ENCODE data around the gene PNPLA5.

The PNPLA5 gene

DNA sequence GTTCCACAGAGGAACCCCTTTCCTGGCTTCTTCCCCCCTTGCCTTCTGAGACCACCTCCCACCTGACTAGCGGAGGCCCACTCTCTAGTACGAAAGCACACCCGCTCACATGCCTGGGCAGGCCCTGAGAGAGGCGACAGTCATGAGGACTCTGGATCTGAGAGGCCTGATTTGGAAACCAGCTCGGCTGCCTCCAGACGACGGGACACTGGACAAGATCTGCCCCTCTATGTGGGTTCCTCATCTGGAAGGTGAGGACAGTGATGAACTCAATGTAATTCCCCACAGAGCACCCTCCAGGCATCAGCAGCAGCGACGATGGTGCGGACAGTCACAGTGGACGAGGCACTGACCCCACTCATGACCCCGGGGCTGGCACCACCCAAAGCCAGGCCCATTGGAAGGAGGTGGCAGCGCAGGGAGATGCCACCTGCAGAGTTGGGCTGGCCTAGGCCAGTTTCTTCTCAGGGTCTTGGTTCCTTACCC is 37.0 kb downstream of the PNPLA5 start:
- DNase-seq (ENCODE audit: low read depth): no peak

DNA sequence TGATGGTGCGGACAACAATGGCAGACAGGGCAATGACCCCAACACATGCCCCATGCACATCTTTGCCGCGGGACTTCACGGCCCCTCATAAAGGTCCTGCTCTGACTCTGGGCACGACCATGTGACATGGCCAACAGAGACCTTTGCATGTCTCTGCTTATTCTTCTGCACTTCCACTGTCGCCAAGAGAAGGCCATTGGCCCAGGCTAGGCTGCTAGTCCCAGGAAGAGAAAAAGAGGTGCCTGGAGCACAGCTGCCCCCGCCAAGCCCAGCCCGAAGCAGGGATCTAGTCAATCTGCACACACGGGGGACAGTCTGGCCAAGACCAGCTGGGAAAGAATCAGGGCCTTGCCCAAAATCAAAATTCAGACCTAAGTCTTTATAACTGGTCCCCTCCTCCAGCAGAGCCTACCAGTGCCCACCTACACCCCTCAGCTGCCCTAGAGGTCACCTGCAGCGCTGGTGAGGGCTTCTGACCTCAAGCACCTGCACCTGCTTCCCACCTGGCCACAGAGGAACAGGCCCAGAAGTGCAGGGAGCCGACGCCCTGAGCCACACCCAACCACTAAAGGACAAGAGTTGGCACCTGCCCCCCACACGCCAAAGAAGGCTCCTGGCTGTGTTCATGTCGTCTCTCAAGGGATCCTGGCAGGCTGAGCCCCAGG is 37.6 kb downstream of the PNPLA5 start:
- DNase-seq (ENCODE audit: low read depth): no peak

GRCh38 chr22:43853328-43853931 is 38.4 kb downstream of the PNPLA5 start:
- no peak for DNase-seq (ENCODE audit: low read depth)

DNA sequence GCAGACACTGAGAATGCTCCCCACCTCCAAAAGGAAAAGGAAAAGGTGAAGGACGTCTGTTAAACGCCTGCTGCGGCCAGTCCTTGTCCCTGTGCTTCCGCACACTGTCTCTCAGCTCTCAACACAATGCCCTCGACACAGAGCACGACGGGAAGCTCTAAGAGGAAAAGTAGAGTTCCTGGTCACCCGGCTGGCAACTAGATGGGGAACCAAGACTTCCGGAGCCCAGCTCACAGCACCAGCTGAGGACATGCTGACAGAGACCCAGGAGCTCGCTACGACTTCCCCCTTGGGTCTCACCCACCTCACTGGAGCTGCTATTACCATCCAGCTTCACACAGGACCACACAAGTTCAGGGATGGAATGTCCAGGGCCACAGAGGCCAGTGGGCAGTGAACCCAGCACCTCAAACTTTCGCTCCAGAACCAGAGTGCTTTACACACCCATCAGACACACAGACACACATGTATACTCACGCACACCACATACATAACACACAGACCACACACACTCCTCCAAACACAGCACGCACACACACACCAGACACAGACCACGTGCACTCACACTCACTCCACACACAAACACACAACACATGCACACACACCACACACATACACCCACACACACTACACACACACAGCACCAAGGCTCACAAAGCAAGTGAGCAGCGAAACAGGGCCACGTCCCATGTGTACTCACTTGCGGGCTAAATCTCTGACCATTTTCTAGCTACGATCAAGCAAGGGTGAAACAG is 39.1 kb downstream of the PNPLA5 start:
- no peak for DNase-seq (ENCODE audit: low read depth)

DNA sequence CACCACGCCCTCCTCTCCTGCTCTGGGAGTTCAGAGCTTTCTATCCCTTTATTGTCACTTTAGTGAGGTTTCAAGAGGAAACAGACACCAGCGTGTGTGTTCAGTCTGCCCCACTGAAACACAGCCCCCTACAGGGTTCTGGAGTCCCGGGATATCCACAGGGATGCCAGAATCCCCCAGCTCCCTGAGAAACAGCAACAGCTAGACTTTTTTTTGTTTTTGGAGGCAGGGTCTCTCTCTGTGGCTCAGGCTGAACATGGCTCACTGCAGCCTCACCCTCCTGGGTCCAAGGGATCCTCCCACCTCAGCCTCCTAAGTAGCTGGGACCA is 39.9 kb downstream of the PNPLA5 start:
- no peak for DNase-seq (ENCODE audit: low read depth)

GRCh38 chr22:43851058-43851978 is 40.5 kb downstream of the PNPLA5 start:
- no peak for DNase-seq (ENCODE audit: low read depth)

- no peak for DNase-seq (ENCODE audit: low read depth)
Observed at GRCh38 chr22:43850529-43850928, 41.3 kb downstream of the PNPLA5 start.

GRCh38 chr22:43849731-43850130 is 42.1 kb downstream of the PNPLA5 start:
- DNase-seq (ENCODE audit: low read depth): no peak

DNA sequence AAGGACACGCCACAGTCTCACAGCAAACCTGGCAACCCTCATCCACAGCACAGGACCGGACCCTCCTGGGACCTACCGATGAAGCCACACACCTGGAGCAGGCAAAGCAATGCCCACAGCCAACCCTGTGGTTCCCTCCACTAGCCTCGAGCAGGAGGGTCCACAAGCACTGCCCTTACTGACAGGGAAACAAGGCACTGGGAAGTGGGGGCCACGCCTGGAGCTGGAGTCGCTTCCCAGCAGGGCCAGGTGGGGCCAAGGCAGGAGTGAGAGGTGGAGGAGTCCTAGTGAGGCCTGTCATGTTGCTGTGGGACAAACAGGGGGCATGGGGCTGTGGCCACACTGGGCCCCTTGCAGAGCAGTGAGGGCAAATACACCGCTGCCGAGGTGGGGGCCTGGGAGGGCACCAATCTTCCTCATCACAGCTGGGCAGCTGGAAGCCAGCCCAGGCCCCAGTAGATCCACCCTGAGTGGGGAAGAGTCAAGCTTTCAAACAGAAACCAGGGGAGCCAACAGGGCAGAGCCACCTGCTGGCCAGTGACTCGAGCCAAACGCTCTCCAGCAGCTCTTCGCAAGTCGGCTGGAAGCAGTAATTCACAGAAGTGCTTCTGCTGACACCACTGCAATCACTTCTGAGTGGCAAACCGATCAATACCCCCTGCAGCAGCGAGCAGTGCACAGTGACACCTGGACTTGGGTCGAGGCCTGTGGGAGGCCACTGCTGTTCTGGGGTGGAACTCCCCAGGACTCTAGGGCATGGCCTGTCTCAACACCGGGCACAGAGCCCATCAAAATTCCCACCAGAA is 43.2 kb downstream of the PNPLA5 start:
- DNase-seq (ENCODE audit: low read depth): peak; percentile 39

DNA sequence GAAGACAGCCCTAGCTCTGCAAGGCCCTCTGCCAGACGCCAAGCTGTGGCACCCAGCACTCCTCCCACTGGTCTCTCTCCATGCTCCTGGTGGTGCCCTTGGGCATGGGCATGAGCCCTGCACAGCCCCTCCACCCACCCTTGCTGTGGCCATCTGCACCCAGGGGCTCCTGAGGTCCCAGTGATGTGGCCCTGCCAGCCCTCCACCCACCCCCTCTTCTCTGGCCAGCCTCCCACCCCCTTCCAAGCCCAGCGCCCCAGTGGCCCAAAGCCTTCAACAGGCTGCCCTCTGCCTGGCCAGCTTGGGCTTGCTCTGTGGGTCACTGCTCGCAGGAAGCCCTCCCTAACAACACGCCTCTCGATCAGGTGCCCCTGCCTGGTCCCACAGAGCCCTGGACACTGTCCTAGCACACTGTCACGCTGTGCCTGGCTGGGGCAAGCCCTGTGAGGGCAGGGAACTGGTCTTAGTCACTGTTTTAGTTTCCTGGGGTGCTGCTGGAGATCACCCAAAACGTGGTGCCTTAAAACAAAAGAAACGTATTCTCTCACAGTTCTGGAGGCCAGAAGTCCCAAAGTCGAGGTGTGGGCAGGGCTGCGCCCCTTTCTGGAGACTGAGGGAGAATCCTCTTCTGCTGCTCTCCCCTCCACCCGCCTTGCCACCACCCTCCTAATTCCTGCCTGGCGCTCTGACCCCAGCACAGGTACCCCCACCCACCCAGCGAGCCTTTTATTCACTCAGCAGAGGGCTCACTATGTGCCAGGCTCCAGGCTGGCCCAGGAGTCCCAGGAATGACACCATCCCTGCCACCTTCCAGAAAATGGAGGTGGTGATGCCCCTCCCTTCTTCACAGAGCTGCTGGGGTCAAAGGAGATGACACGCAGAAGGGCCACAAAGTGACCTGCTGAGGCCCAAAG is 44.2 kb downstream of the PNPLA5 start:
- DNase-seq (ENCODE audit: low read depth): no peak

DNA sequence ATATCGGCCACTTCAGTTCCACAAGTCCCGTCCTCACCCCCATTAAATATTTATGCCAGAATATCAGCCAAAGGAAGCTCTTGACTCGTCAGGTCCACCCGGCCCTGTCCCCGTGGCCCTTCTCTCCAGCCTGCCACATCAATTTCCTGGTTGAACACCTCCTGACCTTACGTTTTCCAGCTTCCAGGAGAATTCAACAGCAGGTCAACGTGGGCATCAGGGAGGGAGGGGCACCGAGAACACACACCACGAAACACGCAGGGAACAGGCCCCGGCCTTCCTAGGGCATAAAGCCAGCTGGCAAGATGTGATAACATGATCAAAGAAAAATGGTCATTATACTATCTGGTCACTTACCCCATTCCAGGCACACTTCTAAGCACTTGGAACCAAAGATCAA is 44.8 kb downstream of the PNPLA5 start:
- no peak for DNase-seq (ENCODE audit: low read depth)

GRCh38 chr22:43845981-43846380 is 45.8 kb downstream of the PNPLA5 start:
- no peak for DNase-seq (ENCODE audit: low read depth)

DNA sequence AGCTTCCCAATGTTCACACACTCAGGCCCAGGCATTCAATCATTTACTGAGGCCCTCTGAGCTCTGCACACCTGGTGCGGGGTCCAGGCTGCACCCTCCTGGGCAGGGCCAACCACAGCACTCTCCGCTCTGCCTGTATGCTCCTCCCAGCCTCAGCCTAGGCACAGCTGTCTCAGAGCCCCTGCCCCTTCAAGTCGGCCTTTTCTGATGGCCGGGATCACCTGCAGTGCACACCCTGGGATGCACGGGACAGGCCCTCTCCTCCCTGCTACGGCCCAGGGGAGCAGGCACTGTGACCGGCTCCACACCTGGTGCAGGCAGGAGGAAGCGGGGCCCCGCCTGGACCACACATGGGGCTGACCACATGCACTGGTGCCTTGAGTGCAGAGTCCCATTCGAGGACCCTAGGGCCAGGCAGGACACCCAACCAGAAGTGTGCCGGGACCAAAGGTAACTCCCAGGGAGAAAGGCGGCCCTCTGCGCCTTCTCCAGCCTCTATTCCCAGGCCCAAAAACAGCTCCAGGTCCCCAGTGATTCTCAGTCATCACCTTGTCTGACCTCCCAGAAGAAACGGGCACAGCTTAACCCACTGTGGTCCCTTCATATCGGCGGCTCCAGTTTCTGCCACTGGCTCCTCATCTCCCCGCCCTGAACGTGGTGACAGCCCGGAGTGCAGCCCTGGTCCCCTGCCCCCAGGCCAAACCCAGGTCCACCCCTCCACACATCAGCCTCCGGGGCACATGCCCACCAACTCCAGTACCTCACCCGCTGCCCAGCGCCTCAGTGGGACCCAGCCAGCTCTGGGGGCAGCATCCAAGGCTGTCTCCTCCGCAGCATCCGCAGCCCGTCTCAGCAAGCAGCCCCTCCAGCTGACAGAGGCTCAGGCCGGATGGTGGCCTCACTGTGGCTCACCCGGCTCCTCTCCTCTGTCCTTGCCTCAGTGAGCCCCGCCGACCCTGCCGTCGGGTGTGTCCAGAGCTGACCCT is 47.0 kb downstream of the PNPLA5 start:
- no peak for DNase-seq (ENCODE audit: low read depth)

GRCh38 chr22:43843783-43844530 is 47.9 kb downstream of the PNPLA5 start:
- DNase-seq (ENCODE audit: low read depth): no peak

DNA sequence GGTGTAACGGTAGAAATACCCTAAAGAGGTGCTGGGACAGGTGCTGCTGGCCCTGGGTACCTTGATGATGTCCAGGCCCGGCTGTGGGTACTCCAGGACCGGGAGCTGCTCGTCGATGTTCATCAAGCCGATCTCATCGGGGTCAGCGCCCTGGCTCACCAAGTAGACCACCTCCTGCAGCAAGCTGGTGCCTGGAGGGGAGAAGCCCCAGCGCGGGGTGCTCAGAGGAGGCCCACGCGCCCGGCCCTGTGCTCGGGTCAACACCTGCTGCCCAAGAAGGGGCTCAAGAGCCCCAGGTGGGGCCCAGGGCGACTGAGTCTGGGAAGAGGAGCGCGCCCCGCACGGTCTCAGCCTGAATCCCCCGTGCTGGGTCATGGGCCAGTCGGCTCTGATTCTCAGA is 50.1 kb downstream of the PNPLA5 start:
- no peak for DNase-seq (ENCODE audit: low read depth)

- DNase-seq (ENCODE audit: low read depth): no peak
Observed at GRCh38 chr22:43840851-43841250, 51.0 kb downstream of the PNPLA5 start.

- no peak for DNase-seq (ENCODE audit: low read depth)
Observed at GRCh38 chr22:43840431-43840830, 51.4 kb downstream of the PNPLA5 start.

DNA sequence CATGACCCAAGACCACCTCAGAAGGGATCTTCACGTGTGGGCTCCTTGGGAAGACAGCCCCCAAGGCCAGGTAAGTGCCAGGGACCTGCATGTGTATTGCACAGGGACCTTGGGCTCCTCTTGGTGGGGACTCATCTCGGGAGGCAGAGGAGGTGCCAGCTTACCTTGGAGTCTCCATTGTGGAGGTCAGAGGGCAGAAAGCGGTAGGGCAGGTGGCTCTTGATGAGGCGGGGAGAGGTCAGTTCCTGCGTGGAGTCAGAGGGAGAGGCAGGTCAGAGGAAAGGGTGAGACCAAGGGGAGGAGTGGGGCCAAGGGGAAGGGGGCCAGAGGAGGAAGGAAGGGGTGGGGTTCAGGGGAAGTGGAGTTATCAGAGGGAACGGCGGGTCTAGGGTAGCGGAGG is 52.0 kb downstream of the PNPLA5 start:
- no peak for DNase-seq (ENCODE audit: low read depth)
